Spleen (tissue), 11 donors: ENCODE results near the gene ANO1. TPM values are rescaled to one million over a fixed set of nuclear protein-coding genes. Genes with fewer than 3 reads are reported as not detected.

Experiments
- DNase-seq: peaks from one replicate; pipeline ENCODE4 v3.0.0-alpha.2; 2020
- H3K27ac ChIP-seq, 8 donors: fragments of 200-600 bp; sonication (generic) in 7 of 8; 1 replicate in 4 of 8; 2 replicates in 4 of 8; pipeline versions ENCODE4 v1.5.0 to v1.8.0; 2016 to 2021; ENCODE audit warnings: inconsistent platforms in 4 of 8, mild to moderate bottlenecking in 4 of 8, moderate library complexity in 1 of 8
- H3K27me3 ChIP-seq, 7 donors: fragments of 200-600 bp; sonication (generic) in 6 of 7; replicated peaks in 1 of 7; 1 replicate in 4 of 7; 2 replicates in 3 of 7; pipeline versions ENCODE4 v1.5.0 to v1.8.0; 2016 to 2021; ENCODE audit warnings: inconsistent platforms in 3 of 7, mild to moderate bottlenecking in 1 of 7
- H3K36me3 ChIP-seq, 6 donors: fragments of 200-600 bp; sonication (generic) in 5 of 6; 1 replicate in 4 of 6; 2 replicates in 2 of 6; pipeline versions ENCODE4 v1.5.0 to v1.8.0; 2016 to 2021; ENCODE audit warnings: inconsistent platforms in 2 of 6
- H3K4me1 ChIP-seq, 6 donors: fragments of 200-600 bp; sonication (generic) in 5 of 6; 1 replicate in 3 of 6; 2 replicates in 3 of 6; pipeline versions ENCODE4 v1.5.0 to v1.8.0; 2016 to 2021; ENCODE audit warnings: inconsistent platforms in 3 of 6
- H3K4me3 ChIP-seq, 8 donors: fragments of 200-600 bp; sonication (generic) in 7 of 8; 1 replicate in 4 of 8; 2 replicates in 4 of 8; pipeline versions ENCODE4 v1.5.0 to v1.8.0; 2016 to 2021; ENCODE audit warnings: inconsistent platforms in 4 of 8, mild to moderate bottlenecking in 4 of 8, moderate library complexity in 2 of 8
- H3K9me3 ChIP-seq, 8 donors: fragments of 200-600 bp; sonication (generic) in 7 of 8; 1 replicate in 4 of 8; 2 replicates in 4 of 8; pipeline versions ENCODE4 v1.5.0 to v1.8.0; 2016 to 2021; ENCODE audit warnings: inconsistent platforms in 4 of 8
- CTCF ChIP-seq, 11 experiments: fragments of 200-600 bp in 7 of 11; fragments of 450-650 bp in 4 of 11; sonication (generic) in 4 of 11; IDR thresholded peaks in 8 of 11; conservative IDR thresholded peaks in 3 of 11; 1 replicate in 7 of 11; 2 replicates in 4 of 11; pipeline versions ENCODE4 v1.4.0 to v1.8.0; 2016 to 2021; ENCODE audit warnings: antibody characterized with exemption in 11 of 11, inconsistent platforms in 4 of 11, mild to moderate bottlenecking in 1 of 11
- POLR2A ChIP-seq, 3 donors: fragments of 450-650 bp; IDR thresholded peaks; one replicate each; pipeline ENCODE4 v1.5.1; 2017; ENCODE audit warnings: antibody characterized with exemption in 3 of 3, mild to moderate bottlenecking in 1 of 3
- POLR2AphosphoS5 ChIP-seq, 3 donors: sonication (generic); formaldehyde crosslinking; IDR thresholded peaks; one replicate each; pipeline ENCODE4 v1.5.1; 2017; ENCODE audit warnings: antibody characterized with exemption in 3 of 3
- WGBS, 5 donors: extraction: QIAGEN DNeasy Blood & Tissue Kit in 3 of 5; methylation state at CpG; one replicate each; pipeline versions ENCODE4 v1.1.5 to v1.1.7; 2013 to 2018; 5-methylcytosine and 5-hydroxymethylcytosine counted together
- intact Hi-C: fragments of 100-400 bp; cut with DNase I; formaldehyde crosslinking; loops from one replicate; pipeline ENCODE4 v1.15.0; 2023; ENCODE audit warnings: low total_unique reads
- polyA plus RNA-seq, 3 donors: library from polyadenylated mRNA; stranded (reverse); fragments of 200-250 nt; gene quantifications; one replicate each; pipeline ENCODE4 v1.2.1, GENCODE V29; 2013
- total RNA-seq, 7 donors: library from RNA; depleted of rRNA in 3 of 7; stranded (reverse); fragments of >200 nt in 3 of 7; fragmentation: NEBNext Ultra II Directional in 4 of 7; extraction: Animal tissue kit (Norgen Biotek cat#: 25700) in 4 of 7; gene quantifications; one replicate each; pipeline versions ENCODE4 v1.1.0 to v1.2.1, GENCODE V29; 2016 to 2021
- donor health status: healthy with polysubstance abuse.
- donor health status: DM: no; HTN: no; CAD: no; lungs with moderate emphysema.
- donor health status: DM: no; HTN: no; CAD: no.
- donor health status: Bipolar disorder and iron deficiency.
- donor health status: healthy.
- donor health status: DM: no; HTN: no; CAD: no.
- donor health status: DM: yes; HTN: yes; CAD: no.

The ANO1 gene
- total and polyA plus RNA-seq, 10 donors, result 0.22 to 1.2 (median 0.62) TPM

- no peak overlapping the region for H3K4me3 ChIP-seq
- peak overlapping the region in 2 of 8 donors; percentile 40 to 54 for H3K27ac ChIP-seq
- intact Hi-C loops, result no loop called here
- whole genome bisulfite sequencing, 5 donors, result 48 to 65% (median 55%) methylated on average over 7 to 12 of the region's 12 CpGs
- H3K9me3 ChIP-seq, result no peaks in the 10 kb centered on the region
- TF ChIP-seq CTCF (IDR thresholded peaks at IDR 0.05 in 8 of 11, conservative IDR thresholded peaks at IDR 0.05 in 3 of 11) (no peak), POLR2AphosphoS5 (IDR thresholded peaks at IDR 0.05) (no peak), POLR2A (IDR thresholded peaks at IDR 0.05) (no peak)
- H3K36me3 ChIP-seq, result no peaks in the 10 kb centered on the region
- H3K27me3 ChIP-seq, result peaks cover 0 to 98% (median 11%) of the 10 kb centered on the region in 7 donors
- peak; percentile 61 for DNase-seq
- peaks cover 0 to 43% (median 21%) of the 10 kb centered on the region in 6 donors for H3K4me1 ChIP-seq
These were observed 5.7 kb upstream of the ANO1 start for GRCh38 chr11:70072461-70072860.

- peak overlapping the region in 2 of 8 donors; percentile 40 to 54 for H3K27ac ChIP-seq
These were observed 5.0 kb upstream of the ANO1 start for GRCh38 chr11:70072861-70073755.

GRCh38 chr11:70073871-70074371, 4.2 kb upstream of the ANO1 start:
- Histone ChIP-seq H3K4me3 (no peak overlapping the region), H3K27ac (no peak overlapping the region), H3K27me3 (peaks cover 0 to 99% (median 23%) of the 10 kb centered on the region in 7 donors), H3K9me3 (no peaks in the 10 kb centered on the region), H3K36me3 (no peaks in the 10 kb centered on the region), H3K4me1 (peaks cover 0 to 41% (median 21%) of the 10 kb centered on the region in 6 donors)
- 24 to 33% (median 28%) methylated on average over 22 of the region's 22 CpGs for WGBS, 5 donors
- intact Hi-C loops, result no loop called here
- peak in 2 of 3 donors; percentile 11 to 24 for TF ChIP-seq POLR2AphosphoS5 (IDR thresholded peaks at IDR 0.05)
- no peak for TF ChIP-seq CTCF (IDR thresholded peaks at IDR 0.05 in 8 of 11, conservative IDR thresholded peaks at IDR 0.05 in 3 of 11)
- peak; percentile 56 for DNase-seq

More at GRCh38 chr11:70072861-70073755, 5.0 kb upstream of the ANO1 start:
- Histone ChIP-seq H3K27me3 (peaks cover 0 to 99% (median 17%) of the 10 kb centered on the region in 7 donors), H3K9me3 (no peaks in the 10 kb centered on the region), H3K36me3 (no peaks in the 10 kb centered on the region), H3K4me3 (no peak overlapping the region), H3K4me1 (peaks cover 0 to 42% (median 21%) of the 10 kb centered on the region in 6 donors)
- DNase-seq, result peak; percentile 56
- TF ChIP-seq POLR2A (IDR thresholded peaks at IDR 0.05), result no peak
- no peak for TF ChIP-seq POLR2AphosphoS5 (IDR thresholded peaks at IDR 0.05)
- no peak for TF ChIP-seq CTCF (IDR thresholded peaks at IDR 0.05 in 8 of 11, conservative IDR thresholded peaks at IDR 0.05 in 3 of 11)
- intact Hi-C loops, result no loop called here
- 11 to 16% (median 14%) methylated on average over 21 of the region's 21 CpGs for WGBS, 5 donors

- Histone ChIP-seq H3K4me1 (peaks cover 0 to 41% (median 21%) of the 10 kb centered on the region in 6 donors), H3K4me3 (no peak overlapping the region), H3K27me3 (peaks cover 0 to 99% (median 31%) of the 10 kb centered on the region in 7 donors), H3K27ac (no peak overlapping the region), H3K9me3 (no peaks in the 10 kb centered on the region), H3K36me3 (no peaks in the 10 kb centered on the region)
- intact Hi-C loops, result no loop called here
- TF ChIP-seq CTCF (IDR thresholded peaks at IDR 0.05 in 8 of 11, conservative IDR thresholded peaks at IDR 0.05 in 3 of 11), result no peak
- TF ChIP-seq POLR2A (IDR thresholded peaks at IDR 0.05), result no peak
- no peak for DNase-seq
- 92 to 95% (median 93%) methylated on average over 8 of the region's 8 CpGs for WGBS, 5 donors
These were observed 3.4 kb upstream of the ANO1 start for GRCh38 chr11:70074746-70075145.
